ENCODE data around the gene ETFA. TPM values are rescaled to one million over a fixed set of nuclear protein-coding genes. Genes with fewer than 3 reads are reported as not detected.

ETFA gene
- total and polyA plus RNA-seq, 7 donors, result 58.4 to 476 (median 102) TPM

DNA sequence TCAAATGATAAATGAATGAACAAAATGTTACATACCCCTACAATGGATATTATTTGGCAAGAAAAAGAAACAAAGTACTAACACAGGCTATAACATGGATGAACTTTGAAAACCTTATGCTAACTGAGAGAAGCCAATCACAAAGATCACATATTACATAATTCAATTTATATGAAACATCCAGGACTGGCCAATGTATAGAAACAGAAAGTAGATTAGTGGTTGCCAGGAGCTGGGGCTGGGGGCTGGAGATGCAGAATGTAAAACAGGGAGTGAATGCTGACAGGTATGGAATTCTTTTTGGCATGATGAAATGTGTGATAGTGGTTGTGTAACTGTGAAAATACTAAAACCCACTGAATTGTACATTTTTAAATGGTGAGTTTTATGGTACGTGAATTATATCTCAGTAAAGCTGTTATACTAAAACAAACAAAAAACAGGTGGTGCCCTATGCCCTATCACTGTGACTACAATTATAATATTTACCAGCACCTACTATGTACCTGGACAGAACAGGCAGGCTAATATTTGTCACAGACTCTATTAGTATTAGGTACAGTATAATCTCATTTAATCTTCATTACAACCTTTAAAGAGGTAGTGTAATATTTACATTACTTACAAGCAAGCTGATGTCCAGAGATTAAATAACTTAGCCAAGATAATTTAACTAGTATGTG, 90.0 kb downstream of the ETFA start:
- H3K36me3 ChIP-seq, result peaks cover 0 to 47% (median 12%) of the 10 kb centered on the region in 4 donors
- H3K9me3 ChIP-seq, result no peaks in the 10 kb centered on the region
- WGBS, 2 donors, result 38 to 69% methylated on average over 1 of the region's 1 CpG
- H3K27ac ChIP-seq, result no peak overlapping the region
- DNase-seq, result no peak
- no peak overlapping the region for H3K4me3 ChIP-seq
- peaks cover 0 to 7% (median 3%) of the 10 kb centered on the region in 4 donors for H3K4me1 ChIP-seq
- no peak for TF ChIP-seq CTCF (IDR thresholded peaks at IDR 0.05)
- TF ChIP-seq POLR2AphosphoS5 (IDR thresholded peaks at IDR 0.05), result no peak
- TF ChIP-seq EP300 (IDR thresholded peaks at IDR 0.05), result no peak
- no peaks in the 10 kb centered on the region for H3K27me3 ChIP-seq
- intact Hi-C loops (cut with DNase I), result no loop called here

- H3K27me3 ChIP-seq, result no peaks in the 10 kb centered on the region
- H3K9me3 ChIP-seq, result no peaks in the 10 kb centered on the region
- intact Hi-C loops (cut with DNase I), result no loop called here
- TF ChIP-seq POLR2A (IDR thresholded peaks at IDR 0.05), result no peak
- no peak for TF ChIP-seq CTCF (IDR thresholded peaks at IDR 0.05)
- no peak for TF ChIP-seq EP300 (IDR thresholded peaks at IDR 0.05)
- TF ChIP-seq POLR2AphosphoS5 (IDR thresholded peaks at IDR 0.05), result no peak
- DNase-seq, result no peak
- no peak overlapping the region for H3K4me3 ChIP-seq
- H3K4me1 ChIP-seq, result peaks cover 0 to 7% (median 3%) of the 10 kb centered on the region in 4 donors
- peaks cover 0 to 44% (median 9%) of the 10 kb centered on the region in 4 donors for H3K36me3 ChIP-seq
- WGBS, 2 donors, result 92 to 94% methylated on average over 5 of the region's 5 CpGs
- no peak overlapping the region for H3K27ac ChIP-seq
Measured at GRCh38 chr15:76217882-76218217, 93.4 kb downstream of the ETFA start.

- Histone ChIP-seq H3K4me1 (peaks cover 0 to 7% (median 3%) of the 10 kb centered on the region in 4 donors), H3K36me3 (peaks cover 0 to 45% (median 11%) of the 10 kb centered on the region in 4 donors), H3K9me3 (no peaks in the 10 kb centered on the region), H3K27ac (no peak overlapping the region), H3K27me3 (no peaks in the 10 kb centered on the region), H3K4me3 (no peak overlapping the region)
- TF ChIP-seq POLR2AphosphoS5 (IDR thresholded peaks at IDR 0.05), result no peak
- no peak for TF ChIP-seq CTCF (IDR thresholded peaks at IDR 0.05)
- no peak for TF ChIP-seq POLR2A (IDR thresholded peaks at IDR 0.05)
- TF ChIP-seq EP300 (IDR thresholded peaks at IDR 0.05), result no peak
- 64 to 81% methylated on average over 7 of the region's 7 CpGs for WGBS, 2 donors
- DNase-seq, result no peak
- intact Hi-C loops (cut with DNase I), result no loop called here
Measured at GRCh38 chr15:76217029-76217881, 94.0 kb downstream of the ETFA start.

DNA sequence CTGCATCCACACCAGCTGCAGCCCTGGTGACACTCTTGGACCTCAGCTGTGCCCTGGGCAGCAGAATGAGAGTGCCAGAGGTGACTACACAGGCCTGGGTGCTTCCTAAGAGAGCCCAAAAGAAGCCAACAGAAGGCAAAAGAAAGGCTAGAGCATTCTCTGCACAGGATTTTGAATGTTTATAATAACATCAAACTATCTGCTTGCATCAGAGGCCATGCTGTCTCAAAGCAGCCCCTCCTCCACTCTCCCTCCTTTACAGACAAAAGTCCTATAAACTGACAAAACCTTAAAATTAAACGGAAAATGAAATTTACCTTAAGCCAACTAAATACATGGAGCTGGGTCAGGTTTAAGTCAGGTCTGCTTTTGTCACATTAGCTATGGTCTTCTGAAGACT, 95.6 kb downstream of the ETFA start:
- Histone ChIP-seq H3K4me3 (no peak overlapping the region), H3K27ac (no peak overlapping the region), H3K27me3 (no peaks in the 10 kb centered on the region), H3K4me1 (peaks cover 0 to 7% (median 3%) of the 10 kb centered on the region in 4 donors), H3K36me3 (peaks cover 11 to 52% (median 13%) of the 10 kb centered on the region in 4 donors), H3K9me3 (no peaks in the 10 kb centered on the region)
- intact Hi-C loops (cut with DNase I), result no loop called here
- WGBS, 2 donors, result 88 to 92% methylated on average over 1 of the region's 1 CpG
- TF ChIP-seq POLR2A (IDR thresholded peaks at IDR 0.05) (no peak), POLR2AphosphoS5 (IDR thresholded peaks at IDR 0.05) (no peak), CTCF (IDR thresholded peaks at IDR 0.05) (no peak), EP300 (IDR thresholded peaks at IDR 0.05) (no peak)
- no peak for DNase-seq

All from sigmoid colon (tissue), 7 donors.